ENCODE data around the gene B9D1. TPM values are rescaled to one million over a fixed set of nuclear protein-coding genes. Genes with fewer than 3 reads are reported as not detected.

The B9D1 gene
- total RNA-seq, 1 experiment from 2014 or later = 20.0 TPM

DNA sequence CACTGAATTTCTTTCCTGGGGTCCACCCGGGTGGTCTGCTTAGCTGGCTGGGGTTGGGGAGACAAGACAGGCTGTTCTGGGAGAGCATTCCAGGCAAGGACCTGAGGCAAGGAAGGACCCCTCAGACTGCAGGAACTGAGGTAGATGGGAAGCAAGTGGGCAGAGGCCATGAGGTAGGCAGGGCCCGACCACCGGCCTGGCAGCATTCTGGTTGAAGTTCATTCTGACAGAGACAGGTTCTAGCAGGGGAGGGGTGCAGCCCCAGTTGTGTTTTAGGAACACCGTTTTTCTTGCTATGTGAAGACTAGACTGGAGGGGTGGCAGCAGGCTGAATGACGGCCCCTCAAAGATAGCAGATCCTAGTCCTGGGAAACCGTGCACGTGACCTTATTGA lies 17.5 kb downstream of the B9D1 start:
- no peak for DNase-seq (ENCODE audit: low read depth, low spot score)
- POLR2A ChIA-PET = no interaction called here
- no TSS peak for BruUV-seq (replicated peaks)

DNA sequence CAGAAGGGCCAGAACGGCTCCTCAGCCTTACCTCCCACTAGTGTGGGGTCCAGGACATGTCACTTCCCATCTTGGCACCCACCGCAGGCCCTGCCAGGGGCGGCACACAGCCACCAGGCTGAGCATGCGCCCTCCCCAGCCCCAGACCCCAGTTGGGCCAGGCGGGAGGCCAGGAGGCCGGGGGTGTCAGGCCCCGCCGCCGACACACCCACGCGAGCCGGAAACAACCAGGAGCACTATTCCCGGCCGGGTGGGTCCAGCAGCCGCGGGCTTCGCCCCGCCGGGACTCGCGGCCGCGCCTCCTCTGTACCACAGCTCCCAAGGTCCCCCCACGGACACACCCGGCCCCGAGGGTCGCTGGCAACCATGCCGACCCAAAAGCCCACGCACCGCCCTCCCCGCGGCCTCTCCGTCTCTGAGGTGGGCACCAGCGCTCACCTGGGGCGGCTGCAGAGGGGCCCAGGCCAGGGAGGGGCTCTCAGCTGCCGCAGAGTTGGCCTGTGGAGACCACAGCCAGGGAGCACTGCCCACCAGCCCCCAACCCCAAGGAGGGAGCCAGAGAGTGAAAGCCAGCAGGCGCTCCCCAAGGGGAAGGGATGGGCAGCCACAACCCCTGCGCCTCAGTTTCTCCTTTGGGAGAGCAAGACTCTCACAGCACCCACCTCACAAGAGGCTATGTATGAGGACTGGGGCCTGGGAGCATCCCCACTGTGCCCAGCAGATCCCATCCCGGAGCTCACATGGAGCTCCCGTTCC lies 18.0 kb downstream of the B9D1 start:
- RAD21 ChIA-PET (ENCODE audit: low non-redundant PET in 1 of 2, low total read pairs in 2 of 2, uncharacterized antibody in 2 of 2, unreplicated experiment in 2 of 2) = no interaction called here
- no TSS peak for BruUV-seq (replicated peaks)
- no peak for ATAC-seq
- no peak for DNase-seq (ENCODE audit: low read depth, low spot score)
- Histone ChIP-seq H3K27me3 (ENCODE audit: insufficient read depth, low read length) (no peaks in the 10 kb centered on the region), H3K9me3 (ENCODE audit: control insufficient read depth in 1 of 2, insufficient read depth in 1 of 2, low read depth in 1 of 2, low read length in 2 of 2) (no peaks in the 10 kb centered on the region), H3K4me3 (replicated peaks in 1 of 2; ENCODE audit: low read depth in 1 of 2, low read length in 2 of 2) (no peak overlapping the region), H2AFZ (ENCODE audit: low read depth, low read length, poor library complexity, severe bottlenecking) (no peak overlapping the region), H4K20me1 (ENCODE audit: insufficient read depth) (no peaks in the 10 kb centered on the region), H3K36me3 (ENCODE audit: control insufficient read depth in 1 of 2, insufficient read depth in 2 of 2, low read length in 2 of 2) (peaks cover 0 to 3% of the 10 kb centered on the region in 2 experiments; a peak in 1 of 4 replicates), H3K4me1 (ENCODE audit: control insufficient read depth in 1 of 2, insufficient read depth in 2 of 2, low read length in 2 of 2) (peaks cover 26 to 36% of the 10 kb centered on the region in 2 experiments), H3K79me2 (ENCODE audit: insufficient read depth, low read length) (no peaks in the 10 kb centered on the region), H3K9ac (ENCODE audit: low read length) (no peak overlapping the region), H3K27ac (ENCODE audit: low read depth, low read length) (no peak overlapping the region), H3K9me2 (ENCODE audit: insufficient read depth) (no peaks in the 10 kb centered on the region), H3K4me2 (ENCODE audit: low read length) (no peak overlapping the region)
- TF ChIP-seq SP1 (IDR thresholded peaks at IDR 0.05; ENCODE audit: low read depth) = no peak
- TF ChIP-seq ZFX (IDR thresholded peaks at IDR 0.05) = no peak
- no peak for TF ChIP-seq JUND (IDR thresholded peaks at IDR 0.05)
- TF ChIP-seq, protein P1, sequence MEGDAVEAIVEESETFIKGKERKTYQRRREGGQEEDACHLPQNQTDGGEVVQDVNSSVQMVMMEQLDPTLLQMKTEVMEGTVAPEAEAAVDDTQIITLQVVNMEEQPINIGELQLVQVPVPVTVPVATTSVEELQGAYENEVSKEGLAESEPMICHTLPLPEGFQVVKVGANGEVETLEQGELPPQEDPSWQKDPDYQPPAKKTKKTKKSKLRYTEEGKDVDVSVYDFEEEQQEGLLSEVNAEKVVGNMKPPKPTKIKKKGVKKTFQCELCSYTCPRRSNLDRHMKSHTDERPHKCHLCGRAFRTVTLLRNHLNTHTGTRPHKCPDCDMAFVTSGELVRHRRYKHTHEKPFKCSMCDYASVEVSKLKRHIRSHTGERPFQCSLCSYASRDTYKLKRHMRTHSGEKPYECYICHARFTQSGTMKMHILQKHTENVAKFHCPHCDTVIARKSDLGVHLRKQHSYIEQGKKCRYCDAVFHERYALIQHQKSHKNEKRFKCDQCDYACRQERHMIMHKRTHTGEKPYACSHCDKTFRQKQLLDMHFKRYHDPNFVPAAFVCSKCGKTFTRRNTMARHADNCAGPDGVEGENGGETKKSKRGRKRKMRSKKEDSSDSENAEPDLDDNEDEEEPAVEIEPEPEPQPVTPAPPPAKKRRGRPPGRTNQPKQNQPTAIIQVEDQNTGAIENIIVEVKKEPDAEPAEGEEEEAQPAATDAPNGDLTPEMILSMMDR (IDR thresholded peaks at IDR 0.05 in 2 of 3, conservative IDR thresholded peaks at IDR 0.05 in 1 of 3; ENCODE audit: borderline replicate concordance in 1 of 3, insufficient read depth in 1 of 3, low read depth in 2 of 3, low read length in 2 of 3) = no peak
- TF ChIP-seq, protein P2, sequence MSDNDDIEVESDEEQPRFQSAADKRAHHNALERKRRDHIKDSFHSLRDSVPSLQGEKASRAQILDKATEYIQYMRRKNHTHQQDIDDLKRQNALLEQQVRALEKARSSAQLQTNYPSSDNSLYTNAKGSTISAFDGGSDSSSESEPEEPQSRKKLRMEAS (IDR thresholded peaks at IDR 0.05) = no peak
- no peak for TF ChIP-seq POLR2AphosphoS5 (IDR thresholded peaks at IDR 0.05; ENCODE audit: low read depth, low read length)
- no peak for TF ChIP-seq ZNF274 (IDR thresholded peaks at IDR 0.05; ENCODE audit: low read depth, low read length)
- TF ChIP-seq CBX3 (IDR thresholded peaks at IDR 0.05; ENCODE audit: low read depth) = no peak
- TF ChIP-seq POLR2A (IDR thresholded peaks at IDR 0.05; ENCODE audit: borderline replicate concordance, extremely low read depth, insufficient read depth, insufficient read length) = no peak
- TF ChIP-seq, protein P3, sequence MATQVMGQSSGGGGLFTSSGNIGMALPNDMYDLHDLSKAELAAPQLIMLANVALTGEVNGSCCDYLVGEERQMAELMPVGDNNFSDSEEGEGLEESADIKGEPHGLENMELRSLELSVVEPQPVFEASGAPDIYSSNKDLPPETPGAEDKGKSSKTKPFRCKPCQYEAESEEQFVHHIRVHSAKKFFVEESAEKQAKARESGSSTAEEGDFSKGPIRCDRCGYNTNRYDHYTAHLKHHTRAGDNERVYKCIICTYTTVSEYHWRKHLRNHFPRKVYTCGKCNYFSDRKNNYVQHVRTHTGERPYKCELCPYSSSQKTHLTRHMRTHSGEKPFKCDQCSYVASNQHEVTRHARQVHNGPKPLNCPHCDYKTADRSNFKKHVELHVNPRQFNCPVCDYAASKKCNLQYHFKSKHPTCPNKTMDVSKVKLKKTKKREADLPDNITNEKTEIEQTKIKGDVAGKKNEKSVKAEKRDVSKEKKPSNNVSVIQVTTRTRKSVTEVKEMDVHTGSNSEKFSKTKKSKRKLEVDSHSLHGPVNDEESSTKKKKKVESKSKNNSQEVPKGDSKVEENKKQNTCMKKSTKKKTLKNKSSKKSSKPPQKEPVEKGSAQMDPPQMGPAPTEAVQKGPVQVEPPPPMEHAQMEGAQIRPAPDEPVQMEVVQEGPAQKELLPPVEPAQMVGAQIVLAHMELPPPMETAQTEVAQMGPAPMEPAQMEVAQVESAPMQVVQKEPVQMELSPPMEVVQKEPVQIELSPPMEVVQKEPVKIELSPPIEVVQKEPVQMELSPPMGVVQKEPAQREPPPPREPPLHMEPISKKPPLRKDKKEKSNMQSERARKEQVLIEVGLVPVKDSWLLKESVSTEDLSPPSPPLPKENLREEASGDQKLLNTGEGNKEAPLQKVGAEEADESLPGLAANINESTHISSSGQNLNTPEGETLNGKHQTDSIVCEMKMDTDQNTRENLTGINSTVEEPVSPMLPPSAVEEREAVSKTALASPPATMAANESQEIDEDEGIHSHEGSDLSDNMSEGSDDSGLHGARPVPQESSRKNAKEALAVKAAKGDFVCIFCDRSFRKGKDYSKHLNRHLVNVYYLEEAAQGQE (IDR thresholded peaks at IDR 0.05; ENCODE audit: low read depth) = no peak
- no peak for TF ChIP-seq SIN3A (IDR thresholded peaks at IDR 0.05; ENCODE audit: low read depth)
- no peak for TF ChIP-seq EGR1 (IDR thresholded peaks at IDR 0.05; ENCODE audit: low read depth)
- CTCF ChIA-PET = no interaction called here
- POLR2A ChIA-PET = no interaction called here
- intact Hi-C loops (cut with micrococcal nuclease) = no loop called here

More for the DNA sequence above, 17.5 kb downstream of the B9D1 start:
- no peak for TF ChIP-seq POLR2A (IDR thresholded peaks at IDR 0.05; ENCODE audit: borderline replicate concordance, extremely low read depth, insufficient read depth, insufficient read length)
- Histone ChIP-seq H4K20me1 (ENCODE audit: insufficient read depth) (no peaks in the 10 kb centered on the region), H3K9ac (ENCODE audit: low read length) (no peak overlapping the region), H3K4me1 (ENCODE audit: control insufficient read depth in 1 of 2, insufficient read depth in 2 of 2, low read length in 2 of 2) (peaks cover 26 to 36% of the 10 kb centered on the region in 2 experiments), H2AFZ (ENCODE audit: low read depth, low read length, poor library complexity, severe bottlenecking) (no peak overlapping the region), H3K4me2 (ENCODE audit: low read length) (no peak overlapping the region), H3K4me3 (replicated peaks in 1 of 2; ENCODE audit: low read depth in 1 of 2, low read length in 2 of 2) (no peak overlapping the region), H3K9me3 (ENCODE audit: control insufficient read depth in 1 of 2, insufficient read depth in 1 of 2, low read depth in 1 of 2, low read length in 2 of 2) (no peaks in the 10 kb centered on the region), H3K9me2 (ENCODE audit: insufficient read depth) (no peaks in the 10 kb centered on the region), H3K27ac (ENCODE audit: low read depth, low read length) (no peak overlapping the region), H3K27me3 (ENCODE audit: insufficient read depth, low read length) (no peaks in the 10 kb centered on the region), H3K36me3 (ENCODE audit: control insufficient read depth in 1 of 2, insufficient read depth in 2 of 2, low read length in 2 of 2) (0 out of 4 replicates have a peak, but pooled peaks cover 0 to 3% of the 10 kb centered on the region in 2 experiments), H3K79me2 (ENCODE audit: insufficient read depth, low read length) (no peaks in the 10 kb centered on the region)
- no peak for ATAC-seq
- intact Hi-C loops (cut with micrococcal nuclease) = no loop called here
- ChIA-PET CTCF (no interaction called here), RAD21 (ENCODE audit: low non-redundant PET in 1 of 2, low total read pairs in 2 of 2, uncharacterized antibody in 2 of 2, unreplicated experiment in 2 of 2) (no interaction called here)

Measured in HCT116 (cell line).